Thyroid gland (tissue), 4 donors: ENCODE measurements around the gene SH3TC1.

Experiments used
- CTCF ChIP-seq, 6 experiments: fragments of 200-600 bp in 3 of 6; fragments of 450-650 bp in 3 of 6; sonication (generic) in 3 of 6; IDR thresholded peaks; one replicate each; pipeline ENCODE4 v1.5.1; 2016 to 2019; ENCODE audit warnings: antibody characterized with exemption in 6 of 6, mild to moderate bottlenecking in 2 of 6, inconsistent platforms in 1 of 6, moderate library complexity in 1 of 6
- POLR2A ChIP-seq, 2 donors: fragments of 450-650 bp; IDR thresholded peaks; one replicate each; pipeline ENCODE4 v1.6.1; 2017; ENCODE audit warnings: antibody characterized with exemption in 2 of 2, mild to moderate bottlenecking in 2 of 2, moderate library complexity in 1 of 2

- no peak for TF ChIP-seq POLR2A (IDR thresholded peaks at IDR 0.05)
- no peak for TF ChIP-seq CTCF (IDR thresholded peaks at IDR 0.05)
Observed at GRCh38 chr4:8266508-8266907, 67.4 kb downstream of the SH3TC1 start.
